Measurements from ENCODE around the gene CABCOCO1. TPM values are rescaled to one million over a fixed set of nuclear protein-coding genes. Genes with fewer than 3 reads are reported as not detected.
"Not testable (repeated sequence)": the region's sequence is repeated elsewhere in the genome, so short reads cannot be mapped to it uniquely, and the experiment has no call there.

The CABCOCO1 gene
- total RNA-seq, 1 donor from 2014 or later = 0.30 TPM

GRCh38 chr10:61708846-61709245 lies 46.1 kb downstream of the CABCOCO1 start:
- H3K27ac Mint-ChIP-seq (ENCODE audit: unreplicated experiment) = no peak overlapping the region
- TF ChIP-seq CTCF (conservative IDR thresholded peaks at IDR 0.05) = no peak
- H3K4me1 Mint-ChIP-seq = no peaks in the 10 kb centered on the region
- peaks cover 3% of the 10 kb centered on the region for H3K36me3 Mint-ChIP-seq (ENCODE audit: low read depth)
- no peak for DNase-seq (ENCODE audit: low read depth, low spot score)
- H3K27me3 Mint-ChIP-seq (ENCODE audit: low read depth) = no peaks in the 10 kb centered on the region
- H3K9me3 Mint-ChIP-seq = no peaks in the 10 kb centered on the region
- H3K4me3 Mint-ChIP-seq = no peak overlapping the region

- H3K9me3 Mint-ChIP-seq; H3K36me3 Mint-ChIP-seq (ENCODE audit: low read depth); H3K27me3 Mint-ChIP-seq (ENCODE audit: low read depth); DNase-seq (ENCODE audit: low read depth, low spot score); H3K4me1 Mint-ChIP-seq; H3K4me3 Mint-ChIP-seq; H3K27ac Mint-ChIP-seq (ENCODE audit: unreplicated experiment): not testable (repeated sequence)
These were observed 49.4 kb downstream of the CABCOCO1 start for GRCh38 chr10:61712105-61712504.

GRCh38 chr10:61719475-61719874 lies 56.7 kb downstream of the CABCOCO1 start:
- H3K27me3 Mint-ChIP-seq (ENCODE audit: low read depth); H3K36me3 Mint-ChIP-seq (ENCODE audit: low read depth); H3K27ac Mint-ChIP-seq (ENCODE audit: unreplicated experiment); DNase-seq (ENCODE audit: low read depth, low spot score); H3K4me3 Mint-ChIP-seq; H3K4me1 Mint-ChIP-seq; H3K9me3 Mint-ChIP-seq: not testable (repeated sequence)

DNA sequence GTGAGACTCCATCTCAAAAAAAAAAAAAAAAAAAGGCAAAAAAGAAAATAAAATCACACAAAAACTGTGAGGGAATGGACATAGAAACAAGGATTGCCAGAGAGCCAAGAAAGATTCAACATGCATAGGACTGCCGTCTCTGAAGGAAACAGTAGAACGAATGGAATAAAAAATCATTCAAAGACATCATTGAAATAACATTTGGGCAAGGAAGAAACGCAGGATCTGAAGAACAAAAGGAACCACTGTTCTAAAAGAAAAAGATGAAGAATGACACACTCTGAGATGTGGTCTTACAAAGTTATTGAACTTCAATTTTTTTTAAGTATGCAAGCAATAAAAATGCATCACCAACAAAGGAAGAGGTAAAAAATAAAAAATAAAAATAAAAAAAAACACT lies 57.2 kb downstream of the CABCOCO1 start:
- Mint-ChIP-seq H3K4me1 (peaks cover 4% of the 10 kb centered on the region), H3K9me3 (peaks cover 5% of the 10 kb centered on the region), H3K27me3 (ENCODE audit: low read depth) (no peaks in the 10 kb centered on the region), H3K27ac (ENCODE audit: unreplicated experiment) (no peak overlapping the region), H3K36me3 (ENCODE audit: low read depth) (no peaks in the 10 kb centered on the region), H3K4me3 (no peak overlapping the region)
- TF ChIP-seq CTCF (conservative IDR thresholded peaks at IDR 0.05) = no peak
- no peak for DNase-seq (ENCODE audit: low read depth, low spot score)

DNA sequence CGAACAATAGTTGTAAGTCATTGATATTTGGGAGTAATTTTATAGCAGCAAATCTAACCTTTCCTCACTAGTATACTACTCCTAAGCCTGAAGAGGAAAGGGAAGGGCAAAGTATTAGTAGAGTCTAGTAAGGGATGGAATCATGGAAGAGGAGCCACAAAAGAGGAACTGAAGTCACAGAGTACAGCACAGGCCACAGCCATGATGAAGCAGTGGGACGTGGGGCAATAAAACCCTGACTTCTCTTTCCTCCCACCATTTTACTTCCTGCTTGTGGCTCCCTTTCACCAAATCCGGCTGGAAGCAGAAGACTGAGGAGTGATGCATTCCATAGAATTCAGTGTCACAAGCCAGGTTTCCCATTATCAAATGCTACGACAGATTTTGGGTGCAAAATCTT lies 58.7 kb downstream of the CABCOCO1 start:
- TF ChIP-seq CTCF (conservative IDR thresholded peaks at IDR 0.05) = no peak
- no peak for DNase-seq (ENCODE audit: low read depth, low spot score)
- Mint-ChIP-seq H3K36me3 (ENCODE audit: low read depth) (no peaks in the 10 kb centered on the region), H3K27me3 (ENCODE audit: low read depth) (no peaks in the 10 kb centered on the region), H3K9me3 (peaks cover 5% of the 10 kb centered on the region), H3K4me3 (no peak overlapping the region), H3K4me1 (peaks cover 4% of the 10 kb centered on the region), H3K27ac (ENCODE audit: unreplicated experiment) (no peak overlapping the region)

GRCh38 chr10:61725221-61725620 lies 62.5 kb downstream of the CABCOCO1 start:
- not testable (repeated sequence) for H3K9me3 Mint-ChIP-seq; H3K4me3 Mint-ChIP-seq; DNase-seq (ENCODE audit: low read depth, low spot score); H3K27ac Mint-ChIP-seq (ENCODE audit: unreplicated experiment); H3K36me3 Mint-ChIP-seq (ENCODE audit: low read depth); H3K27me3 Mint-ChIP-seq (ENCODE audit: low read depth); H3K4me1 Mint-ChIP-seq

DNA sequence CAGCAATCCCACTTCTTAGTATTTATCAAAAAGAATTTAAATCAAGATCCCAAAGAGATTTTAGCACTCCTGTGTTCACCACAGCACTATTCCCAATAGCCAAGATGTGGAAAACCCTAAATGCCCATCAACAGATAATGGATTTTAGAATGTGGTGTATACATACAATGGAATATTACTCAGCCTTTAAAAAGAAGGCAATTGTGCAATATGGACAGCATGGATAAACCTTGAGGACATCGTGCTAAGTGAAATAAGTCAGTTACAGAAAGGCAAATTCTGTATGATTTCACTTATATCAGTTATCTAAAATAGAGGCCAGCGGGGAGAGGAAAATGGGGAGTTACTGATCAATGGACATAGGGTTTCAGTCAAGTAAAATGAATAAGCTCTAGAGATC lies 66.9 kb downstream of the CABCOCO1 start:
- no peaks in the 10 kb centered on the region for H3K9me3 Mint-ChIP-seq
- no peaks in the 10 kb centered on the region for H3K36me3 Mint-ChIP-seq (ENCODE audit: low read depth)
- H3K4me3 Mint-ChIP-seq = no peak overlapping the region
- H3K27me3 Mint-ChIP-seq (ENCODE audit: low read depth) = no peaks in the 10 kb centered on the region
- no peak for TF ChIP-seq CTCF (conservative IDR thresholded peaks at IDR 0.05)
- no peak for DNase-seq (ENCODE audit: low read depth, low spot score)
- H3K27ac Mint-ChIP-seq (ENCODE audit: unreplicated experiment) = no peak overlapping the region
- no peaks in the 10 kb centered on the region for H3K4me1 Mint-ChIP-seq

Measured in neural crest cell (in vitro differentiated cells).